Measurements from ENCODE around the gene YDJC. TPM values are rescaled to one million over a fixed set of nuclear protein-coding genes. Genes with fewer than 3 reads are reported as not detected.

The YDJC gene
- total and polyA plus RNA-seq, 2 experiments from 2014 or later: 53.3 to 83.7 TPM

DNA sequence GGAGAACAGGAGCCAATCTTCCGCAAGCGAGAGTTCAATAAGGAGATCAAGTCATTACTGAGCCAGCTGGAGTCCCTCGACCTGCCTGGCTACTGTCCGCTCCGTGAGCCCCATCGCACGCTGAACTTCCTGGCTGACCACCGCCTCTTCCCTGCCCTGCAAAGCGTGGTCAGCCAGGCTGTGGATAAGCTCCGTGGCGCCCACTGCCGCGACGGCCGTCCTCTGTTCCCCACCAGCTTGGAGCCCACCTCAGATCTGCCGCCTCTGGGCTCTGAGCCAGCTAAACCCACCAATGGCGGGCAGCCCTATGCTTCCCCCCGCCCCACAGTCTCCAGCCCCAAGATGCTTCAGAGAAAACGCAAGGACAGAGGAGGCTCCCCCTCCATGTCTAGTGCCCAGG lies 5.0 kb upstream of the YDJC start:
- Mint-ChIP-seq H3K9me3 (peaks cover 5% of the 10 kb centered on the region; the same call in 1 of the 3 replicates), H3K27me3 (ENCODE audit: insufficient read depth, low read depth, poor library complexity) (peaks cover 19% of the 10 kb centered on the region), H3K4me1 (no peaks in the 10 kb centered on the region), H3K27ac (no peak overlapping the region), H3K36me3 (ENCODE audit: low read depth) (no peaks in the 10 kb centered on the region), H3K4me3 (no peak overlapping the region)
- H3K79me2 ChIP-seq (replicated peaks; ENCODE audit: insufficient read depth): no peaks in the 10 kb centered on the region
- no peaks in the 10 kb centered on the region for H3K4me1 ChIP-seq (ENCODE audit: insufficient read depth)
- no peaks in the 10 kb centered on the region for H3K9me2 ChIP-seq (ENCODE audit: insufficient read depth)
- H3F3A ChIP-seq (replicated peaks; ENCODE audit: low read depth): no peaks in the 10 kb centered on the region
- no peak overlapping the region for H2AFZ ChIP-seq
- no peak overlapping the region for H3K4me2 ChIP-seq
- TF ChIP-seq, protein P1, sequence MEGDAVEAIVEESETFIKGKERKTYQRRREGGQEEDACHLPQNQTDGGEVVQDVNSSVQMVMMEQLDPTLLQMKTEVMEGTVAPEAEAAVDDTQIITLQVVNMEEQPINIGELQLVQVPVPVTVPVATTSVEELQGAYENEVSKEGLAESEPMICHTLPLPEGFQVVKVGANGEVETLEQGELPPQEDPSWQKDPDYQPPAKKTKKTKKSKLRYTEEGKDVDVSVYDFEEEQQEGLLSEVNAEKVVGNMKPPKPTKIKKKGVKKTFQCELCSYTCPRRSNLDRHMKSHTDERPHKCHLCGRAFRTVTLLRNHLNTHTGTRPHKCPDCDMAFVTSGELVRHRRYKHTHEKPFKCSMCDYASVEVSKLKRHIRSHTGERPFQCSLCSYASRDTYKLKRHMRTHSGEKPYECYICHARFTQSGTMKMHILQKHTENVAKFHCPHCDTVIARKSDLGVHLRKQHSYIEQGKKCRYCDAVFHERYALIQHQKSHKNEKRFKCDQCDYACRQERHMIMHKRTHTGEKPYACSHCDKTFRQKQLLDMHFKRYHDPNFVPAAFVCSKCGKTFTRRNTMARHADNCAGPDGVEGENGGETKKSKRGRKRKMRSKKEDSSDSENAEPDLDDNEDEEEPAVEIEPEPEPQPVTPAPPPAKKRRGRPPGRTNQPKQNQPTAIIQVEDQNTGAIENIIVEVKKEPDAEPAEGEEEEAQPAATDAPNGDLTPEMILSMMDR (conservative IDR thresholded peaks at IDR 0.05; ENCODE audit: low read depth in 2 of 2): no peak
- TF ChIP-seq ZNF331 (CRISPR knock-in tag; IDR thresholded peaks at IDR 0.05; ENCODE audit: low read depth): no peak
- no peak for TF ChIP-seq JUNB (IDR thresholded peaks at IDR 0.05; ENCODE audit: unreplicated experiment)
- TF ChIP-seq REST (IDR thresholded peaks at IDR 0.05; ENCODE audit: unreplicated experiment): no peak
- TF ChIP-seq CREB1 (CRISPR knock-in tag; IDR thresholded peaks at IDR 0.05; ENCODE audit: low read depth): no peak
- no peak for TF ChIP-seq EZH2 (IDR thresholded peaks at IDR 0.05; ENCODE audit: low read depth, unreplicated experiment)
- TF ChIP-seq ZNF114 (CRISPR knock-in tag; IDR thresholded peaks at IDR 0.05): no peak
- TF ChIP-seq POLR2AphosphoS5 (IDR thresholded peaks at IDR 0.05; ENCODE audit: low read depth): no peak
- TF ChIP-seq STAT1 (IDR thresholded peaks at IDR 0.05; ENCODE audit: unreplicated experiment): no peak
- no peak for TF ChIP-seq NANOG (IDR thresholded peaks at IDR 0.05; ENCODE audit: borderline replicate concordance)
- no peak for TF ChIP-seq ETS1 (IDR thresholded peaks at IDR 0.05)
- no peak for TF ChIP-seq EZH2phosphoT487 (IDR thresholded peaks at IDR 0.05; ENCODE audit: unreplicated experiment)
- TF ChIP-seq ZNF462 (CRISPR knock-in tag; IDR thresholded peaks at IDR 0.05): no peak
- H4K20me1 ChIP-seq (replicated peaks; ENCODE audit: insufficient read depth): no peaks in the 10 kb centered on the region
- ATAC-seq (no peak), DNase-seq (ENCODE audit: low spot score) (no peak)
- no peaks in the 10 kb centered on the region for H3K27me3 ChIP-seq (ENCODE audit: insufficient read depth)
- no peaks in the 10 kb centered on the region for H3K36me3 ChIP-seq (ENCODE audit: insufficient read depth)
- no peak overlapping the region for H3K27ac ChIP-seq (ENCODE audit: low read depth)
- H3K4me3 ChIP-seq: no peak overlapping the region
